Fibroblast of upper back skin (primary cell): Measurements from ENCODE around the gene TIMM17B.

Source experiments
- DNase-seq: peaks from one replicate; pipeline ENCODE4 v3.0.0-alpha.2; 2013

The TIMM17B gene

GRCh38 chrX:48897625-48898306, at the start of gene TIMM17B, which contains the start of gene PQBP1:
TIMM17B (minus strand) TSS chrX:48897768; CDS start chrX:48897749, 19 bp downstream.
PQBP1 (plus strand) TSS chrX:48897930; CDS start chrX:48898510, 580 bp downstream.
- DNase-seq = peak; percentile 96

GRCh38 chrX:48945517-48946348, 48.2 kb upstream of the TIMM17B start:
- peak; percentile 31 for DNase-seq

- DNase-seq = no peak
These were observed 45.3 kb upstream of the TIMM17B start for GRCh38 chrX:48942895-48943294.

GRCh38 chrX:48940404-48940955, 42.9 kb upstream of the TIMM17B start:
- DNase-seq = no peak

GRCh38 chrX:48939524-48940228, 42.1 kb upstream of the TIMM17B start:
- DNase-seq = no peak

GRCh38 chrX:48938721-48939425, 41.3 kb upstream of the TIMM17B start:
- DNase-seq = no peak

- peak; percentile 32 for DNase-seq
These were observed 39.7 kb upstream of the TIMM17B start for GRCh38 chrX:48937054-48937907.

GRCh38 chrX:48936429-48937053, 39.0 kb upstream of the TIMM17B start:
- no peak for DNase-seq

GRCh38 chrX:48935301-48935670, 37.7 kb upstream of the TIMM17B start:
- no peak for DNase-seq

- no peak for DNase-seq
These were observed 37.2 kb upstream of the TIMM17B start for GRCh38 chrX:48934581-48935300.

- DNase-seq = no peak
These were observed 36.2 kb upstream of the TIMM17B start for GRCh38 chrX:48933757-48934156.

GRCh38 chrX:48927736-48928382, 30.3 kb upstream of the TIMM17B start:
- no peak for DNase-seq

GRCh38 chrX:48927123-48927522, 29.6 kb upstream of the TIMM17B start:
- no peak for DNase-seq

- DNase-seq = no peak
These were observed 26.7 kb upstream of the TIMM17B start for GRCh38 chrX:48924270-48924669.

- no peak for DNase-seq
These were observed 26.2 kb upstream of the TIMM17B start for GRCh38 chrX:48923771-48924170.

GRCh38 chrX:48920718-48921104, 23.1 kb upstream of the TIMM17B start:
- no peak for DNase-seq

- DNase-seq = no peak
These were observed 22.6 kb upstream of the TIMM17B start for GRCh38 chrX:48919947-48920717.

GRCh38 chrX:48919360-48919841, 21.8 kb upstream of the TIMM17B start:
- DNase-seq = no peak
